Neural cell (in vitro differentiated cells): ENCODE measurements around the gene DFFA. TPM values are rescaled to one million over a fixed set of nuclear protein-coding genes. Genes with fewer than 3 reads are reported as not detected.

Source experiments
- H2AFZ ChIP-seq: fragments of 200-600, 300-800 bp; sonication (generic), shearing (Covaris generic); 2 replicates; pipeline ENCODE4 v1.6.0; 2014; ENCODE audit warnings: low read depth, mild to moderate bottlenecking, antibody characterized with exemption, low read length, moderate library complexity
- H3F3A ChIP-seq: fragments of 200-600 bp; shearing (Covaris generic); 2 replicates; pipeline ENCODE4 v1.6.1; 2016; ENCODE audit warnings: mild to moderate bottlenecking, moderate library complexity, mixed read lengths, antibody characterized with exemption, low read length; ENCODE audit not compliant: insufficient read depth, poor library complexity, severe bottlenecking
- H3K27ac ChIP-seq: fragments of 200-600, 300-800 bp; sonication (generic), shearing (Covaris generic); 2 replicates; pipeline ENCODE4 v1.5.1; 2014; ENCODE audit warnings: mild to moderate bottlenecking, low read length, moderate library complexity
- H3K27me3 ChIP-seq: fragments of 300-800, 200-600 bp; sonication (generic), shearing (Covaris generic); 2 replicates; pipeline ENCODE4 v1.6.0; 2014; ENCODE audit warnings: mild to moderate bottlenecking, low read depth, low read length, moderate library complexity; ENCODE audit not compliant: insufficient read depth
- H3K36me3 ChIP-seq: fragments of 300-800, 200-600 bp; sonication (generic), shearing (Covaris generic); 2 replicates; pipeline ENCODE4 v1.5.1; 2014; ENCODE audit warnings: mild to moderate bottlenecking, antibody characterized with exemption, low read length, moderate library complexity; ENCODE audit not compliant: insufficient read depth
- H3K4me2 ChIP-seq: fragments of 300-800, 200-600 bp; sonication (generic), shearing (Covaris generic); 2 replicates; pipeline ENCODE4 v1.6.0; 2014; ENCODE audit warnings: mild to moderate bottlenecking, low read length
- H3K4me3 ChIP-seq: fragments of 300-800, 200-600 bp; sonication (generic), shearing (Covaris generic); 2 replicates; pipeline ENCODE4 v1.5.1; 2014; ENCODE audit warnings: mild to moderate bottlenecking, low read length, moderate library complexity
- H3K79me2 ChIP-seq: fragments of 200-600 bp; shearing (Covaris generic); replicated peaks from 2 replicates; pipeline ENCODE4 v1.6.0; 2014; ENCODE audit warnings: mild to moderate bottlenecking, low read length, moderate library complexity; ENCODE audit not compliant: insufficient read depth
- H3K9ac ChIP-seq: fragments of 300-800, 200-600 bp; sonication (generic), shearing (Covaris generic); 2 replicates; pipeline ENCODE4 v1.6.1; 2016; ENCODE audit warnings: mild to moderate bottlenecking, low read length, mixed read lengths
- H3K9me2 ChIP-seq: fragments of 200-600 bp; shearing (Covaris generic); 2 replicates; pipeline ENCODE4 v1.6.1; 2016; ENCODE audit warnings: mild to moderate bottlenecking, low read length, mixed read lengths; ENCODE audit not compliant: insufficient read depth
- H3K9me3 ChIP-seq: fragments of 200-600, 300-800 bp; sonication (generic), shearing (Covaris generic); 2 replicates; pipeline ENCODE4 v1.6.1; 2016; ENCODE audit warnings: mild to moderate bottlenecking, mixed run types, low read length, moderate library complexity, mixed read lengths
- H4K20me1 ChIP-seq: fragments of 200-600 bp; shearing (Covaris generic); 2 replicates; pipeline ENCODE4 v1.6.1; 2016; ENCODE audit warnings: mild to moderate bottlenecking, mixed run types; ENCODE audit not compliant: insufficient read depth
- EP300 ChIP-seq: fragments of 450-650 bp; conservative IDR thresholded peaks from 2 replicates; pipeline ENCODE4 v1.6.1; 2014; ENCODE audit warnings: antibody characterized with exemption, mild to moderate bottlenecking, moderate library complexity; ENCODE audit not compliant: poor library complexity, severe bottlenecking
- EZH2 ChIP-seq: fragments of 200-600, 300-800 bp; shearing (Covaris generic), sonication (generic); IDR thresholded peaks from 2 replicates; pipeline ENCODE4 v1.6.1; 2014; ENCODE audit warnings: antibody characterized with exemption, low read length, borderline replicate concordance, mild to moderate bottlenecking; ENCODE audit not compliant: insufficient read depth, poor library complexity, severe bottlenecking
- MXI1 ChIP-seq: fragments of 450-650 bp; conservative IDR thresholded peaks from 2 replicates; pipeline ENCODE4 v1.6.1; 2014; ENCODE audit warnings: antibody characterized with exemption, mild to moderate bottlenecking; ENCODE audit not compliant: poor library complexity, severe bottlenecking
- POLR2AphosphoS5 ChIP-seq: IDR thresholded peaks from 2 replicates; pipeline ENCODE4 v1.6.1; 2012
- RAD21 ChIP-seq: fragments of 450-650 bp; conservative IDR thresholded peaks from 2 replicates; pipeline ENCODE4 v1.6.1; 2014; ENCODE audit warnings: antibody characterized with exemption, mild to moderate bottlenecking, moderate library complexity
- SMC3 ChIP-seq: fragments of 450-650 bp; conservative IDR thresholded peaks from 2 replicates; pipeline ENCODE4 v1.6.1; 2014; ENCODE audit warnings: antibody characterized with exemption, mild to moderate bottlenecking, moderate library complexity; ENCODE audit not compliant: poor library complexity
- TAF1 ChIP-seq: IDR thresholded peaks from 2 replicates; pipeline ENCODE4 v1.6.1; 2012; ENCODE audit warnings: low read depth
- polyA plus RNA-seq: library from polyadenylated mRNA; depleted of rRNA; stranded (reverse); fragments of >200 nt; gene quantifications from 2 replicates; pipeline ENCODE4 v1.2.3, GENCODE V29; 2014
- TF ChIP-seq, protein P1 (sequence below): fragments of 450-650 bp; IDR thresholded peaks from 2 replicates; pipeline ENCODE4 v1.5.1; 2014; ENCODE audit warnings: antibody characterized with exemption, mild to moderate bottlenecking, moderate library complexity; ENCODE audit not compliant: poor library complexity, severe bottlenecking
- TF ChIP-seq, protein P2 (sequence below): IDR thresholded peaks from 2 replicates; pipeline ENCODE4 v1.6.1; 2012; ENCODE audit warnings: borderline replicate concordance

DFFA gene
- polyA plus RNA-seq, 1 donor from 2014 or later: 32.7 TPM

DNA sequence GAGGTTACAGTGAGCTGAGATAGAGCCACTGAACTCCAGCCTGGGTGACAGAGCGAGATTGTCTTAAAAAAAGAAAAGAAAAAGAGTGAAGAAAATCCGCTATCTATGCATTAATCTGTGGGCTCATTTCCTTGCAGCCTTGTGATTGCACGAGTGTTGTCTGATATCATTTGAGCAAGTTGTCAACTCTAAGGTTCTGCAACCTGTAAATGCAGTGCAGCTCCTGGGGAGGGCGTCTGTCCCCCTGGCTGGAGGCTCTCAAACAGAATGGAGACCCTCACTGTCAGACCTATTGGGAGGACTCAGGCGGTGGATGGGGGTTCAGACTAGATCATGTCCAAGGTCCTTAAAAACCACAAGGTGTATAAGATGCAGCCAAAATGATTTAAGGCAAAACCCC, 16.3 kb downstream of the DFFA start:
- no peaks in the 10 kb centered on the region for H4K20me1 ChIP-seq
- no peaks in the 10 kb centered on the region for H3K36me3 ChIP-seq
- H3K27me3 ChIP-seq: no peaks in the 10 kb centered on the region
- no peak for TF ChIP-seq POLR2AphosphoS5
- TF ChIP-seq EP300: no peak
- TF ChIP-seq TAF1: no peak
- TF ChIP-seq, protein P1, sequence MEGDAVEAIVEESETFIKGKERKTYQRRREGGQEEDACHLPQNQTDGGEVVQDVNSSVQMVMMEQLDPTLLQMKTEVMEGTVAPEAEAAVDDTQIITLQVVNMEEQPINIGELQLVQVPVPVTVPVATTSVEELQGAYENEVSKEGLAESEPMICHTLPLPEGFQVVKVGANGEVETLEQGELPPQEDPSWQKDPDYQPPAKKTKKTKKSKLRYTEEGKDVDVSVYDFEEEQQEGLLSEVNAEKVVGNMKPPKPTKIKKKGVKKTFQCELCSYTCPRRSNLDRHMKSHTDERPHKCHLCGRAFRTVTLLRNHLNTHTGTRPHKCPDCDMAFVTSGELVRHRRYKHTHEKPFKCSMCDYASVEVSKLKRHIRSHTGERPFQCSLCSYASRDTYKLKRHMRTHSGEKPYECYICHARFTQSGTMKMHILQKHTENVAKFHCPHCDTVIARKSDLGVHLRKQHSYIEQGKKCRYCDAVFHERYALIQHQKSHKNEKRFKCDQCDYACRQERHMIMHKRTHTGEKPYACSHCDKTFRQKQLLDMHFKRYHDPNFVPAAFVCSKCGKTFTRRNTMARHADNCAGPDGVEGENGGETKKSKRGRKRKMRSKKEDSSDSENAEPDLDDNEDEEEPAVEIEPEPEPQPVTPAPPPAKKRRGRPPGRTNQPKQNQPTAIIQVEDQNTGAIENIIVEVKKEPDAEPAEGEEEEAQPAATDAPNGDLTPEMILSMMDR: no peak
- TF ChIP-seq MXI1: no peak
- no peak for TF ChIP-seq EZH2
- TF ChIP-seq, protein P2, sequence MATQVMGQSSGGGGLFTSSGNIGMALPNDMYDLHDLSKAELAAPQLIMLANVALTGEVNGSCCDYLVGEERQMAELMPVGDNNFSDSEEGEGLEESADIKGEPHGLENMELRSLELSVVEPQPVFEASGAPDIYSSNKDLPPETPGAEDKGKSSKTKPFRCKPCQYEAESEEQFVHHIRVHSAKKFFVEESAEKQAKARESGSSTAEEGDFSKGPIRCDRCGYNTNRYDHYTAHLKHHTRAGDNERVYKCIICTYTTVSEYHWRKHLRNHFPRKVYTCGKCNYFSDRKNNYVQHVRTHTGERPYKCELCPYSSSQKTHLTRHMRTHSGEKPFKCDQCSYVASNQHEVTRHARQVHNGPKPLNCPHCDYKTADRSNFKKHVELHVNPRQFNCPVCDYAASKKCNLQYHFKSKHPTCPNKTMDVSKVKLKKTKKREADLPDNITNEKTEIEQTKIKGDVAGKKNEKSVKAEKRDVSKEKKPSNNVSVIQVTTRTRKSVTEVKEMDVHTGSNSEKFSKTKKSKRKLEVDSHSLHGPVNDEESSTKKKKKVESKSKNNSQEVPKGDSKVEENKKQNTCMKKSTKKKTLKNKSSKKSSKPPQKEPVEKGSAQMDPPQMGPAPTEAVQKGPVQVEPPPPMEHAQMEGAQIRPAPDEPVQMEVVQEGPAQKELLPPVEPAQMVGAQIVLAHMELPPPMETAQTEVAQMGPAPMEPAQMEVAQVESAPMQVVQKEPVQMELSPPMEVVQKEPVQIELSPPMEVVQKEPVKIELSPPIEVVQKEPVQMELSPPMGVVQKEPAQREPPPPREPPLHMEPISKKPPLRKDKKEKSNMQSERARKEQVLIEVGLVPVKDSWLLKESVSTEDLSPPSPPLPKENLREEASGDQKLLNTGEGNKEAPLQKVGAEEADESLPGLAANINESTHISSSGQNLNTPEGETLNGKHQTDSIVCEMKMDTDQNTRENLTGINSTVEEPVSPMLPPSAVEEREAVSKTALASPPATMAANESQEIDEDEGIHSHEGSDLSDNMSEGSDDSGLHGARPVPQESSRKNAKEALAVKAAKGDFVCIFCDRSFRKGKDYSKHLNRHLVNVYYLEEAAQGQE: no peak
- TF ChIP-seq RAD21: no peak
- TF ChIP-seq SMC3: no peak
- H3K9me2 ChIP-seq: no peaks in the 10 kb centered on the region
- H3K27ac ChIP-seq: no peak overlapping the region
- H3K9ac ChIP-seq: no peak overlapping the region
- H3F3A ChIP-seq: no peaks in the 10 kb centered on the region
- H3K4me2 ChIP-seq: no peak overlapping the region
- no peak overlapping the region for H2AFZ ChIP-seq
- H3K4me3 ChIP-seq: no peak overlapping the region
- no peaks in the 10 kb centered on the region for H3K79me2 ChIP-seq
- no peaks in the 10 kb centered on the region for H3K9me3 ChIP-seq

DNA sequence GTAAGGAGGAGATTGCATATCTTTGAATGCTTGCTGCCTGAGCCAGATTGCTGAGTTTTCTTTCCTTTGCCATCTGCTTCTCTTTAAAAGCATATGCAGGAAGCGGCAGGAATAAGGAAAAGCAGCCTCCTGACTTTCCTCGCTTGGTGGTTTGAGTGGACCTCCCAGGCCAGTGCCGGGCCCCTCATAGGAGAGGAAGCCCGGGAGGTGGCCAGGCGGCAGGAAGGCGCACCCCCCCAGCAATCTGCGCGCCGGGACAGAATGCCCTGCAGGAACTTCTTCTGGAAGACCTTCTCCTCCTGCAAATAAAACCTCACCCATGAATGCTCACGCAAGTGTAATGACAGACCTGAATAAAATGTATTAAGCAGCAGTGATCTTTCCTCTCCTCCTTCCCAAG, 21.0 kb downstream of the DFFA start:
- Histone ChIP-seq H3K36me3 (no peaks in the 10 kb centered on the region), H3K27me3 (no peaks in the 10 kb centered on the region), H3K9me3 (no peaks in the 10 kb centered on the region), H3K27ac (no peak overlapping the region), H3K4me3 (no peak overlapping the region), H3K9ac (no peak overlapping the region), H3K79me2 (no peaks in the 10 kb centered on the region), H4K20me1 (no peaks in the 10 kb centered on the region), H2AFZ (no peak overlapping the region), H3K4me2 (no peak overlapping the region), H3K9me2 (no peaks in the 10 kb centered on the region), H3F3A (no peaks in the 10 kb centered on the region)
- TF ChIP-seq, protein P2: no peak
- TF ChIP-seq EZH2: no peak
